ENCODE data around the gene TOB1.

GRCh38 chr17:50868602-50869001, 2.4 kb upstream of the TOB1 start:
- TF ChIP-seq ZNF274 (IDR thresholded peaks at IDR 0.05; ENCODE audit: low read depth, low read length) (no peak), SUZ12 (IDR thresholded peaks at IDR 0.05; ENCODE audit: extremely low read depth, insufficient read depth, insufficient read length) (no peak)

Data from NT2/D1 (cell line).